Retinal pigment epithelial cell (primary cell): ENCODE measurements around the gene BAG5.

Experiments
- DNase-seq: peaks from one replicate; pipeline ENCODE4 v3.0.0-alpha.2; 2010; ENCODE audit warnings: low read depth
- H3K4me3 ChIP-seq: 2 replicates; pipeline ENCODE4 v1.5.1; 2011; ENCODE audit warnings: mild to moderate bottlenecking, low read length, control low read depth, moderate library complexity
- CTCF ChIP-seq: conservative IDR thresholded peaks from 2 replicates; pipeline ENCODE4 v1.5.1; 2011; ENCODE audit warnings: low read depth, low read length, control low read depth, inconsistent platforms

The BAG5 gene

GRCh38 chr14:103597623-103598377 lies 35.3 kb upstream of the BAG5 start:
- no peak overlapping the region for H3K4me3 ChIP-seq
- no peak for DNase-seq
- no peak for TF ChIP-seq CTCF

- no peak overlapping the region for H3K4me3 ChIP-seq
- no peak for TF ChIP-seq CTCF
- peak; percentile 69 for DNase-seq
These were observed 31.8 kb upstream of the BAG5 start for GRCh38 chr14:103594265-103594664.

GRCh38 chr14:103593577-103593976 lies 31.1 kb upstream of the BAG5 start:
- no peak overlapping the region for H3K4me3 ChIP-seq
- DNase-seq, result no peak
- TF ChIP-seq CTCF, result no peak

GRCh38 chr14:103584326-103584915 lies 22.0 kb upstream of the BAG5 start:
- no peak for DNase-seq
- no peak overlapping the region for H3K4me3 ChIP-seq
- no peak for TF ChIP-seq CTCF

- TF ChIP-seq CTCF, result no peak
- DNase-seq, result no peak
- H3K4me3 ChIP-seq, result no peak overlapping the region
These were observed 19.7 kb upstream of the BAG5 start for GRCh38 chr14:103581954-103582703.

- DNase-seq, result no peak
- no peak overlapping the region for H3K4me3 ChIP-seq
- no peak for TF ChIP-seq CTCF
These were observed 18.7 kb upstream of the BAG5 start for GRCh38 chr14:103581206-103581605.
